Measurements from ENCODE around the gene PIP4K2B. TPM values are rescaled to one million over a fixed set of nuclear protein-coding genes. Genes with fewer than 3 reads are reported as not detected.

The PIP4K2B gene
- total and polyA plus RNA-seq, 2 of the 8 experiments (the other 6 are each of a cell fraction or from before 2014, with no cell fraction given), result 21.5 to 57.8 TPM

DNA sequence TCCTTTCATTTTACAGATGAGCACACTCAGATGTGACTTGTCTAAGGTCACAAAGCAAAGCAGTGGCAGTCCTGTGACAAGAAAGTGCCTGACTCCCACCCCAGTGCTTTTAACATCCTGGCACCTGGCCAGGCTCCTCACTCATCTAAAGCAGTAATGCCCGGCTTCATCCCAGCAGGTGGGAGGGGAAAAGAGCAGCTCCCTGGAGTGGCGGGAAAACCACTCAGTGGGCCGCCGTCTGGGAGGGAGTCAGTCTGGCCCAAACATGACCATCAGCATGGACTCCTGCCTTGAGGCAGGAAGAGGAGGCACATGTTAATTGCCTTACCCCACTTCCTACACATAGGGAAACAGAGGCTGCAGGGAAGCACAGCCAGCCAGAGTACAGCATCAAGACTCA, 53.8 kb downstream of the PIP4K2B start (continued):
- TF ChIP-seq, protein P1, sequence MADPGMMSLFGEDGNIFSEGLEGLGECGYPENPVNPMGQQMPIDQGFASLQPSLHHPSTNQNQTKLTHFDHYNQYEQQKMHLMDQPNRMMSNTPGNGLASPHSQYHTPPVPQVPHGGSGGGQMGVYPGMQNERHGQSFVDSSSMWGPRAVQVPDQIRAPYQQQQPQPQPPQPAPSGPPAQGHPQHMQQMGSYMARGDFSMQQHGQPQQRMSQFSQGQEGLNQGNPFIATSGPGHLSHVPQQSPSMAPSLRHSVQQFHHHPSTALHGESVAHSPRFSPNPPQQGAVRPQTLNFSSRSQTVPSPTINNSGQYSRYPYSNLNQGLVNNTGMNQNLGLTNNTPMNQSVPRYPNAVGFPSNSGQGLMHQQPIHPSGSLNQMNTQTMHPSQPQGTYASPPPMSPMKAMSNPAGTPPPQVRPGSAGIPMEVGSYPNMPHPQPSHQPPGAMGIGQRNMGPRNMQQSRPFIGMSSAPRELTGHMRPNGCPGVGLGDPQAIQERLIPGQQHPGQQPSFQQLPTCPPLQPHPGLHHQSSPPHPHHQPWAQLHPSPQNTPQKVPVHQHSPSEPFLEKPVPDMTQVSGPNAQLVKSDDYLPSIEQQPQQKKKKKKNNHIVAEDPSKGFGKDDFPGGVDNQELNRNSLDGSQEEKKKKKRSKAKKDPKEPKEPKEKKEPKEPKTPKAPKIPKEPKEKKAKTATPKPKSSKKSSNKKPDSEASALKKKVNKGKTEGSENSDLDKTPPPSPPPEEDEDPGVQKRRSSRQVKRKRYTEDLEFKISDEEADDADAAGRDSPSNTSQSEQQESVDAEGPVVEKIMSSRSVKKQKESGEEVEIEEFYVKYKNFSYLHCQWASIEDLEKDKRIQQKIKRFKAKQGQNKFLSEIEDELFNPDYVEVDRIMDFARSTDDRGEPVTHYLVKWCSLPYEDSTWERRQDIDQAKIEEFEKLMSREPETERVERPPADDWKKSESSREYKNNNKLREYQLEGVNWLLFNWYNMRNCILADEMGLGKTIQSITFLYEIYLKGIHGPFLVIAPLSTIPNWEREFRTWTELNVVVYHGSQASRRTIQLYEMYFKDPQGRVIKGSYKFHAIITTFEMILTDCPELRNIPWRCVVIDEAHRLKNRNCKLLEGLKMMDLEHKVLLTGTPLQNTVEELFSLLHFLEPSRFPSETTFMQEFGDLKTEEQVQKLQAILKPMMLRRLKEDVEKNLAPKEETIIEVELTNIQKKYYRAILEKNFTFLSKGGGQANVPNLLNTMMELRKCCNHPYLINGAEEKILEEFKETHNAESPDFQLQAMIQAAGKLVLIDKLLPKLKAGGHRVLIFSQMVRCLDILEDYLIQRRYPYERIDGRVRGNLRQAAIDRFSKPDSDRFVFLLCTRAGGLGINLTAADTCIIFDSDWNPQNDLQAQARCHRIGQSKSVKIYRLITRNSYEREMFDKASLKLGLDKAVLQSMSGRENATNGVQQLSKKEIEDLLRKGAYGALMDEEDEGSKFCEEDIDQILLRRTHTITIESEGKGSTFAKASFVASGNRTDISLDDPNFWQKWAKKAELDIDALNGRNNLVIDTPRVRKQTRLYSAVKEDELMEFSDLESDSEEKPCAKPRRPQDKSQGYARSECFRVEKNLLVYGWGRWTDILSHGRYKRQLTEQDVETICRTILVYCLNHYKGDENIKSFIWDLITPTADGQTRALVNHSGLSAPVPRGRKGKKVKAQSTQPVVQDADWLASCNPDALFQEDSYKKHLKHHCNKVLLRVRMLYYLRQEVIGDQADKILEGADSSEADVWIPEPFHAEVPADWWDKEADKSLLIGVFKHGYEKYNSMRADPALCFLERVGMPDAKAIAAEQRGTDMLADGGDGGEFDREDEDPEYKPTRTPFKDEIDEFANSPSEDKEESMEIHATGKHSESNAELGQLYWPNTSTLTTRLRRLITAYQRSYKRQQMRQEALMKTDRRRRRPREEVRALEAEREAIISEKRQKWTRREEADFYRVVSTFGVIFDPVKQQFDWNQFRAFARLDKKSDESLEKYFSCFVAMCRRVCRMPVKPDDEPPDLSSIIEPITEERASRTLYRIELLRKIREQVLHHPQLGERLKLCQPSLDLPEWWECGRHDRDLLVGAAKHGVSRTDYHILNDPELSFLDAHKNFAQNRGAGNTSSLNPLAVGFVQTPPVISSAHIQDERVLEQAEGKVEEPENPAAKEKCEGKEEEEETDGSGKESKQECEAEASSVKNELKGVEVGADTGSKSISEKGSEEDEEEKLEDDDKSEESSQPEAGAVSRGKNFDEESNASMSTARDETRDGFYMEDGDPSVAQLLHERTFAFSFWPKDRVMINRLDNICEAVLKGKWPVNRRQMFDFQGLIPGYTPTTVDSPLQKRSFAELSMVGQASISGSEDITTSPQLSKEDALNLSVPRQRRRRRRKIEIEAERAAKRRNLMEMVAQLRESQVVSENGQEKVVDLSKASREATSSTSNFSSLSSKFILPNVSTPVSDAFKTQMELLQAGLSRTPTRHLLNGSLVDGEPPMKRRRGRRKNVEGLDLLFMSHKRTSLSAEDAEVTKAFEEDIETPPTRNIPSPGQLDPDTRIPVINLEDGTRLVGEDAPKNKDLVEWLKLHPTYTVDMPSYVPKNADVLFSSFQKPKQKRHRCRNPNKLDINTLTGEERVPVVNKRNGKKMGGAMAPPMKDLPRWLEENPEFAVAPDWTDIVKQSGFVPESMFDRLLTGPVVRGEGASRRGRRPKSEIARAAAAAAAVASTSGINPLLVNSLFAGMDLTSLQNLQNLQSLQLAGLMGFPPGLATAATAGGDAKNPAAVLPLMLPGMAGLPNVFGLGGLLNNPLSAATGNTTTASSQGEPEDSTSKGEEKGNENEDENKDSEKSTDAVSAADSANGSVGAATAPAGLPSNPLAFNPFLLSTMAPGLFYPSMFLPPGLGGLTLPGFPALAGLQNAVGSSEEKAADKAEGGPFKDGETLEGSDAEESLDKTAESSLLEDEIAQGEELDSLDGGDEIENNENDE (IDR thresholded peaks at IDR 0.05; ENCODE audit: insufficient replicate concordance, low read length), result no peak
- TF ChIP-seq SP4 (IDR thresholded peaks at IDR 0.05; ENCODE audit: low read length) (no peak), CTBP2 (IDR thresholded peaks at IDR 0.05; ENCODE audit: borderline replicate concordance, insufficient read depth, insufficient read length, low read length) (no peak), SIRT6 (IDR thresholded peaks at IDR 0.05; ENCODE audit: low read length) (no peak), TEAD4 (IDR thresholded peaks at IDR 0.05; ENCODE audit: low read depth, low read length) (no peak), KDM1A (IDR thresholded peaks at IDR 0.05; ENCODE audit: borderline replicate concordance, low read length) (no peak), E2F6 (IDR thresholded peaks at IDR 0.05) (no peak), JUND (IDR thresholded peaks at IDR 0.05; ENCODE audit: low read length) (no peak), CHD1 (IDR thresholded peaks at IDR 0.05; ENCODE audit: low read depth, low read length) (no peak), HDAC6 (IDR thresholded peaks at IDR 0.05; ENCODE audit: low read depth, low read length) (no peak)

All from H1 (cell line).